ENCODE data around the gene THRB.

DNA sequence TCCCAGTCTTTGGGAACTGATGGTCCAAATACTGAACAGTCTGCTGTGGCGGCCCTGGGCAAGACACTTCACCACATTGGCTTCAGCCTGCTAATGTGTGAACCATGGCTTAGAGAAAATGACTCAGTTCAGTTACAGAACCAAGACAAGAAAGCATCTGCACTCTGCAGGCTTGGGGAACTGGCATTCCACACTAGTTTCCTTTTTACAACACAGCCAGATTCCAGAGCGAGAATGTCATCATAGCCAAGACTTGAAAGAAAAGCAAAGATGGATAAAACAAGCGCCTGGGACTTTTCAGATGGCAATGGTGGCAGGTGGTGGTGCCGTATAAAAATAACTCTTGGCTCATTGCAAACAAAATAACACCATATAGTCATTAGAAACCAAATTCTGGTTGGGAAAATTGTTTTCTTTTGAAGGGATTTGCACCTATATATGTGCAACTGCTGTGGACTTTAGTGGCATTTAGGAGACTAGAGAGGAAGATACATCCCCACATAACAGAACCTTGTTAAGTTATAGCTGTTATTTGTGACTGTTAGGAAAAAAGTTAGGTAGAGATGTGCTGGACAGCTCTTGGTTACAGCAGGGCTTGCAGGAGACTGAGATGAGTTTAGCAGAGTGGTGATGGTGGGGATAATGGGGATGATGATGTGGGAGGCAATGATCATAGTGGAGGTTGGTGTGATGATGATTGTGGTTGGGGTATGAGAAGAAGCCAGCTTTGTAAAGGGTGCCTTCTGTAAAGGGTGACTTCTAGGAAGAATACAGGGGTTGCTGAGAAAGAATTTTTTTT is 273.6 kb downstream of the THRB start:
- TF ChIP-seq, protein P1, sequence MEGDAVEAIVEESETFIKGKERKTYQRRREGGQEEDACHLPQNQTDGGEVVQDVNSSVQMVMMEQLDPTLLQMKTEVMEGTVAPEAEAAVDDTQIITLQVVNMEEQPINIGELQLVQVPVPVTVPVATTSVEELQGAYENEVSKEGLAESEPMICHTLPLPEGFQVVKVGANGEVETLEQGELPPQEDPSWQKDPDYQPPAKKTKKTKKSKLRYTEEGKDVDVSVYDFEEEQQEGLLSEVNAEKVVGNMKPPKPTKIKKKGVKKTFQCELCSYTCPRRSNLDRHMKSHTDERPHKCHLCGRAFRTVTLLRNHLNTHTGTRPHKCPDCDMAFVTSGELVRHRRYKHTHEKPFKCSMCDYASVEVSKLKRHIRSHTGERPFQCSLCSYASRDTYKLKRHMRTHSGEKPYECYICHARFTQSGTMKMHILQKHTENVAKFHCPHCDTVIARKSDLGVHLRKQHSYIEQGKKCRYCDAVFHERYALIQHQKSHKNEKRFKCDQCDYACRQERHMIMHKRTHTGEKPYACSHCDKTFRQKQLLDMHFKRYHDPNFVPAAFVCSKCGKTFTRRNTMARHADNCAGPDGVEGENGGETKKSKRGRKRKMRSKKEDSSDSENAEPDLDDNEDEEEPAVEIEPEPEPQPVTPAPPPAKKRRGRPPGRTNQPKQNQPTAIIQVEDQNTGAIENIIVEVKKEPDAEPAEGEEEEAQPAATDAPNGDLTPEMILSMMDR (IDR thresholded peaks at IDR 0.05; ENCODE audit: low read length), result no peak
- no peak for TF ChIP-seq EZH2 (IDR thresholded peaks at IDR 0.05; ENCODE audit: borderline replicate concordance, low read length)
